Gastroesophageal sphincter (tissue), 4 donors: ENCODE data around the gene SLC6A19. TPM values are rescaled to one million over a fixed set of nuclear protein-coding genes. Genes with fewer than 3 reads are reported as not detected.

Experiments
- ATAC-seq: fragments of 150-250 bp; one replicate; pipeline ENCODE4 v1.9.1; 2016; ENCODE audit warnings: mild to moderate bottlenecking, moderate library complexity
- H3K27ac ChIP-seq, 4 donors: fragments of 200-600 bp; sonication (generic) in 3 of 4; 1 replicate in 3 of 4; 2 replicates in 1 of 4; pipeline ENCODE4 v1.5.1; 2016 to 2019
- H3K27me3 ChIP-seq: fragments of 200-600 bp; sonication (generic); one replicate; pipeline ENCODE4 v1.5.1; 2019
- H3K36me3 ChIP-seq, 2 donors: fragments of 200-600 bp; sonication (generic); one replicate each; pipeline ENCODE4 v1.5.1; 2019; ENCODE audit warnings: control low read depth in 1 of 2
- H3K4me1 ChIP-seq, 3 donors: fragments of 200-600 bp; sonication (generic); 1 replicate in 2 of 3; 2 replicates in 1 of 3; pipeline ENCODE4 v1.5.1; 2016 to 2019; ENCODE audit warnings: control low read depth in 2 of 3
- H3K4me3 ChIP-seq, 2 donors: fragments of 200-600 bp; sonication (generic); one replicate each; pipeline ENCODE4 v1.5.1; 2019; ENCODE audit warnings: mild to moderate bottlenecking in 1 of 2, moderate library complexity in 1 of 2
- H3K9me3 ChIP-seq, 3 donors: fragments of 200-600 bp; sonication (generic); one replicate each; pipeline ENCODE4 v1.5.1; 2017 to 2019; ENCODE audit warnings: control low read depth in 2 of 3
- CTCF ChIP-seq, 4 experiments: fragments of 200-600 bp in 2 of 4; fragments of 450-650 bp in 2 of 4; sonication (generic) in 1 of 4; IDR thresholded peaks; one replicate each; pipeline ENCODE4 v1.5.1; 2017 to 2019; ENCODE audit warnings: antibody characterized with exemption in 4 of 4, mild to moderate bottlenecking in 2 of 4, moderate library complexity in 2 of 4
- EP300 ChIP-seq: sonication (generic); formaldehyde crosslinking; IDR thresholded peaks from one replicate; pipeline ENCODE4 v1.6.1; 2017; ENCODE audit warnings: antibody characterized with exemption, mild to moderate bottlenecking
- POLR2A ChIP-seq, 2 donors: fragments of 450-650 bp; IDR thresholded peaks; one replicate each; pipeline ENCODE4 v1.6.1; 2017; ENCODE audit warnings: antibody characterized with exemption in 2 of 2, mild to moderate bottlenecking in 2 of 2, moderate library complexity in 1 of 2
- POLR2AphosphoS5 ChIP-seq: sonication (generic); formaldehyde crosslinking; IDR thresholded peaks from one replicate; pipeline ENCODE4 v1.6.1; 2017; ENCODE audit warnings: antibody characterized with exemption
- WGBS, 2 donors: methylation state at CpG; one replicate each; pipeline ENCODE4 v1.1.5; 2018; ENCODE audit warnings: low coverage in 1 of 2; 5-methylcytosine and 5-hydroxymethylcytosine counted together
- total RNA-seq, 4 donors: library from RNA; depleted of rRNA; stranded (reverse); fragments of >200 nt; gene quantifications; one replicate each; pipeline ENCODE4 v1.1.0, GENCODE V29; 2016

Gene SLC6A19
- total RNA-seq, 4 donors from 2014 or later = not detected

GRCh38 chr5:1253456-1254105 is 52.2 kb downstream of the SLC6A19 start:
- Histone ChIP-seq H3K9me3 (no peaks in the 10 kb centered on the region), H3K4me3 (no peak overlapping the region), H3K36me3 (no peaks in the 10 kb centered on the region), H3K27ac (no peak overlapping the region), H3K27me3 (peaks cover 55% of the 10 kb centered on the region), H3K4me1 (no peaks in the 10 kb centered on the region)
- ATAC-seq = no peak
- TF ChIP-seq POLR2A (IDR thresholded peaks at IDR 0.05) (no peak), CTCF (IDR thresholded peaks at IDR 0.05) (no peak), POLR2AphosphoS5 (no peak), EP300 (no peak)
- WGBS, 2 donors = 100% methylated on average over 2 of the region's 33 CpGs; no CpG with 5 or more reads in 1 of the 2 donors

- no peaks in the 10 kb centered on the region for H3K9me3 ChIP-seq
- H3K27me3 ChIP-seq = peaks cover 49% of the 10 kb centered on the region
- no peaks in the 10 kb centered on the region for H3K36me3 ChIP-seq
- TF ChIP-seq POLR2A (IDR thresholded peaks at IDR 0.05) = no peak
- TF ChIP-seq EP300 = no peak
- no peak for TF ChIP-seq POLR2AphosphoS5
- no peak for TF ChIP-seq CTCF (IDR thresholded peaks at IDR 0.05)
- H3K4me1 ChIP-seq = no peaks in the 10 kb centered on the region
- WGBS, 2 donors = no CpG with 5 or more reads among the region's 19 CpGs
- no peak for ATAC-seq
- H3K4me3 ChIP-seq = no peak overlapping the region
- H3K27ac ChIP-seq = no peak overlapping the region
These were observed 52.8 kb downstream of the SLC6A19 start for GRCh38 chr5:1254196-1254595.

GRCh38 chr5:1255081-1255561 is 53.7 kb downstream of the SLC6A19 start:
- Histone ChIP-seq H3K9me3 (no peaks in the 10 kb centered on the region), H3K27ac (no peak overlapping the region)
- 49 to 100% methylated on average over 3 to 5 of the region's 16 CpGs for WGBS, 2 donors

GRCh38 chr5:1256776-1257175 is 55.4 kb downstream of the SLC6A19 start:
- Histone ChIP-seq H3K4me1 (no peaks in the 10 kb centered on the region), H3K4me3 (no peak overlapping the region), H3K27ac (no peak overlapping the region), H3K27me3 (peaks cover 32% of the 10 kb centered on the region), H3K9me3 (peaks cover 0 to 16% (median 0%) of the 10 kb centered on the region in 3 donors), H3K36me3 (no peaks in the 10 kb centered on the region)
- ATAC-seq = no peak
- TF ChIP-seq POLR2AphosphoS5 (no peak), EP300 (no peak), CTCF (IDR thresholded peaks at IDR 0.05) (no peak), POLR2A (IDR thresholded peaks at IDR 0.05) (no peak)
- 87% methylated on average over 6 of the region's 23 CpGs; no CpG with 5 or more reads in 1 of the 2 donors for WGBS, 2 donors

More at GRCh38 chr5:1255081-1255561, 53.7 kb downstream of the SLC6A19 start:
- Histone ChIP-seq H3K4me3 (no peak overlapping the region), H3K36me3 (no peaks in the 10 kb centered on the region), H3K4me1 (no peaks in the 10 kb centered on the region), H3K27me3 (peaks cover 40% of the 10 kb centered on the region)
- no peak for TF ChIP-seq EP300
- no peak for TF ChIP-seq CTCF (IDR thresholded peaks at IDR 0.05)
- TF ChIP-seq POLR2AphosphoS5 = no peak
- no peak for TF ChIP-seq POLR2A (IDR thresholded peaks at IDR 0.05)
- ATAC-seq = no peak

- peaks cover 27% of the 10 kb centered on the region for H3K27me3 ChIP-seq
- H3K9me3 ChIP-seq = peaks cover 0 to 22% (median 0%) of the 10 kb centered on the region in 3 donors
- H3K27ac ChIP-seq = no peak overlapping the region
- no peaks in the 10 kb centered on the region for H3K4me1 ChIP-seq
- WGBS, 2 donors = 75 to 82% methylated on average over 2 to 9 of the region's 17 CpGs
- no peaks in the 10 kb centered on the region for H3K36me3 ChIP-seq
- TF ChIP-seq POLR2AphosphoS5 = no peak
- TF ChIP-seq EP300 = no peak
- no peak for TF ChIP-seq POLR2A (IDR thresholded peaks at IDR 0.05)
- TF ChIP-seq CTCF (IDR thresholded peaks at IDR 0.05) = no peak
- H3K4me3 ChIP-seq = no peak overlapping the region
- ATAC-seq = no peak
These were observed 56.0 kb downstream of the SLC6A19 start for GRCh38 chr5:1257363-1257762.
